Breast epithelium (tissue), 3 donors: ENCODE data around the gene AMT.

Source experiments
- CTCF ChIP-seq, 3 donors: fragments of 450-650 bp; IDR thresholded peaks; one replicate each; pipeline ENCODE4 v1.5.1; 2016 to 2017; ENCODE audit warnings: antibody characterized with exemption in 3 of 3, mild to moderate bottlenecking in 3 of 3, moderate library complexity in 3 of 3
- POLR2AphosphoS5 ChIP-seq, 3 donors: sonication (generic); formaldehyde crosslinking; IDR thresholded peaks; one replicate each; pipeline ENCODE4 v1.6.1; 2017; ENCODE audit warnings: antibody characterized with exemption in 3 of 3

- TF ChIP-seq CTCF (IDR thresholded peaks at IDR 0.05): no peak
- no peak for TF ChIP-seq POLR2AphosphoS5 (IDR thresholded peaks at IDR 0.05)
Observed at GRCh38 chr3:49424816-49425215, 2.5 kb upstream of the AMT start.
